IMR-90 (cell line): ENCODE data around the gene CFAP97. TPM values are rescaled to one million over a fixed set of nuclear protein-coding genes. Genes with fewer than 3 reads are reported as not detected.

Experiments used
- ATAC-seq: fragments of 200-7000 bp; cut with Tn5 transposase; 2 replicates; pipeline ENCODE4 v1.9.1; 2020; ENCODE audit warnings: low read depth, mild to moderate bottlenecking, moderate library complexity
- BruUV-seq: library from RNA; stranded (reverse); fragments of 400-500 nt; replicated peaks from 2 replicates; lab custom pipeline; 2021; lab: Mats Ljungman, UMichigan
- CTCF ChIA-PET: fragments of 300-600 bp; formaldehyde crosslinking; extraction: SDS; loops from one replicate; lab custom pipeline; 2021; ENCODE audit warnings: antibody characterized with exemption; lab: Yijun Ruan, JAX
- POLR2A ChIA-PET: fragments of 300-600 bp; sonication (Branson Sonifier 250); formaldehyde crosslinking; loops from one replicate; lab custom pipeline; 2022; ENCODE audit warnings: antibody characterized with exemption; ENCODE audit not compliant: unreplicated experiment; lab: Charles Lee
- DNase-seq: peaks from one replicate; pipeline ENCODE4 v3.0.0; 2013
- H2AFZ ChIP-seq: replicated peaks from 2 replicates; pipeline ENCODE3; 2013; ENCODE audit warnings: low read length, mild to moderate bottlenecking; ENCODE audit not compliant: poor library complexity
- H2AK5ac ChIP-seq: 2 replicates; pipeline ENCODE4 v1.6.1; 2013; ENCODE audit warnings: low read depth, low read length, inconsistent platforms
- H2AK9ac ChIP-seq: replicated peaks from 2 replicates; pipeline ENCODE3; 2013; ENCODE audit warnings: mild to moderate bottlenecking, low read depth, low read length, moderate library complexity; ENCODE audit not compliant: poor library complexity
- H2BK120ac ChIP-seq: 2 replicates; pipeline ENCODE4 v1.6.1; 2013; ENCODE audit warnings: low read depth, low read length, inconsistent platforms
- H2BK15ac ChIP-seq: 3 replicates; pipeline ENCODE4 v1.6.1; 2013; ENCODE audit warnings: low read depth, low read length, inconsistent platforms
- H2BK20ac ChIP-seq: 2 replicates; pipeline ENCODE4 v1.6.1; 2013; ENCODE audit warnings: low read depth, mild to moderate bottlenecking, inconsistent platforms, low read length, moderate library complexity
- H2BK5ac ChIP-seq: 2 replicates; pipeline ENCODE4 v1.6.1; 2013; ENCODE audit warnings: mild to moderate bottlenecking, low read depth, low read length, inconsistent platforms; ENCODE audit not compliant: poor library complexity, severe bottlenecking
- H3K14ac ChIP-seq: replicated peaks from 2 replicates; pipeline ENCODE4 v1.6.1; 2013; ENCODE audit warnings: low read depth, low read length, inconsistent platforms
- H3K18ac ChIP-seq: 2 replicates; pipeline ENCODE4 v1.6.1; 2013; ENCODE audit warnings: low read depth, low read length, control low read depth
- H3K23ac ChIP-seq: 2 replicates; pipeline ENCODE4 v1.6.1; 2013; ENCODE audit warnings: low read depth, low read length, inconsistent platforms
- H3K27ac ChIP-seq: 2 replicates; pipeline ENCODE4 v1.5.1; 2013; ENCODE audit warnings: mild to moderate bottlenecking, control low read depth, low read length; ENCODE audit not compliant: insufficient read depth
- H3K27me3 ChIP-seq: 2 replicates; pipeline ENCODE4 v1.6.1; 2013; ENCODE audit warnings: low read length; ENCODE audit not compliant: control insufficient read depth, insufficient read depth
- H3K36me3 ChIP-seq: 2 replicates; pipeline ENCODE4 v1.6.1; 2013; ENCODE audit warnings: low read length, mixed read lengths; ENCODE audit not compliant: control insufficient read depth, insufficient read depth
- H3K4ac ChIP-seq: 2 replicates; pipeline ENCODE4 v1.6.1; 2013; ENCODE audit warnings: low read depth, low read length, inconsistent platforms
- H3K4me1 ChIP-seq: 2 replicates; pipeline ENCODE4 v1.6.1; 2013; ENCODE audit warnings: low read length, mixed read lengths; ENCODE audit not compliant: control insufficient read depth, insufficient read depth
- H3K4me2 ChIP-seq: 2 replicates; pipeline ENCODE4 v1.6.1; 2013; ENCODE audit warnings: low read depth, mild to moderate bottlenecking, control low read depth, low read length, moderate library complexity
- H3K4me3 ChIP-seq: 2 replicates; pipeline ENCODE4 v1.5.1; 2013; ENCODE audit warnings: low read depth, mild to moderate bottlenecking, control low read depth, low read length, moderate library complexity; ENCODE audit not compliant: insufficient read depth
- H3K56ac ChIP-seq: 2 replicates; pipeline ENCODE4 v1.6.1; 2013; ENCODE audit warnings: low read length, inconsistent platforms; ENCODE audit not compliant: insufficient read depth; ENCODE audit errors: extremely low read depth
- H3K79me1 ChIP-seq, 2 experiments: 2 replicates each; pipeline ENCODE4 v1.6.1; 2013; ENCODE audit warnings: low read length in 2 of 2, inconsistent platforms in 1 of 2, low read depth in 1 of 2
- H3K9ac ChIP-seq: 2 replicates; pipeline ENCODE4 v1.6.1; 2013; ENCODE audit warnings: low read depth, low read length, control low read depth
- H3K9me1 ChIP-seq: 2 replicates; pipeline ENCODE4 v1.6.1; 2013; ENCODE audit warnings: low read length, inconsistent platforms; ENCODE audit not compliant: insufficient read depth
- H3K9me3 ChIP-seq: 2 replicates; pipeline ENCODE4 v1.6.1; 2013; ENCODE audit warnings: low read length; ENCODE audit not compliant: control insufficient read depth, insufficient read depth
- H4K20me1 ChIP-seq: 2 replicates; pipeline ENCODE4 v1.6.1; 2013; ENCODE audit warnings: low read length, inconsistent platforms; ENCODE audit not compliant: insufficient read depth
- H4K5ac ChIP-seq: 2 replicates; pipeline ENCODE4 v1.6.1; 2013; ENCODE audit warnings: mild to moderate bottlenecking, low read depth, low read length, control low read depth
- H4K8ac ChIP-seq, 2 experiments: 2 replicates each; pipeline ENCODE4 v1.6.1; 2013; ENCODE audit warnings: low read depth in 2 of 2, low read length in 2 of 2, control low read depth in 1 of 2, inconsistent platforms in 1 of 2
- H4K91ac ChIP-seq: 2 replicates; pipeline ENCODE4 v1.6.1; 2013; ENCODE audit warnings: low read depth, low read length, inconsistent platforms; ENCODE audit not compliant: insufficient read depth
- BHLHE40 ChIP-seq: fragments of 150-350 bp; IDR thresholded peaks from 2 replicates; pipeline ENCODE4 v1.6.1; 2016; ENCODE audit warnings: mild to moderate bottlenecking, low read depth, low read length
- CTCF ChIP-seq: conservative IDR thresholded peaks from 2 replicates; pipeline ENCODE4 v1.5.1; 2012; ENCODE audit warnings: mild to moderate bottlenecking, low read depth, low read length, improper control_type of control experiment
- MAFK ChIP-seq: IDR thresholded peaks from 2 replicates; pipeline ENCODE4 v1.6.1; 2012; ENCODE audit warnings: low read depth, low read length, improper control_type of control experiment
- POLR2A ChIP-seq: IDR thresholded peaks from 2 replicates; pipeline ENCODE4 v1.6.1; 2012; ENCODE audit warnings: mild to moderate bottlenecking, low read depth, low read length
- RCOR1 ChIP-seq: IDR thresholded peaks from 2 replicates; pipeline ENCODE4 v1.6.1; 2012; ENCODE audit warnings: mild to moderate bottlenecking, low read length, improper control_type of control experiment; ENCODE audit not compliant: insufficient replicate concordance
- RFX5 ChIP-seq: IDR thresholded peaks from 2 replicates; pipeline ENCODE4 v1.8.0; 2012; ENCODE audit warnings: low read depth, mild to moderate bottlenecking, low read length, moderate library complexity
- WGBS, 2 experiments: methylation state at CpG; one replicate each; pipeline versions ENCODE4 v1.1.5 to v1.1.7; 2013; ENCODE audit warnings: missing lambda C conversion rate in 2 of 2; ENCODE audit not compliant: insufficient read length in 1 of 2; ENCODE audit errors: extremely low coverage in 2 of 2; 5-methylcytosine and 5-hydroxymethylcytosine counted together
- dilution Hi-C: fragments of 300-500 bp; cut with HindIII; formaldehyde crosslinking; loops from one replicate; pipeline ENCODE4 v1.14.3; 2018; ENCODE audit warnings: low sequenced_read_pairs; ENCODE audit not compliant: unreplicated experiment
- in situ Hi-C: fragments of 300-500 bp; cut with MboI; formaldehyde crosslinking; loops from 3 replicates; pipeline ENCODE4 v1.14.3; 2019; ENCODE audit warnings: low sequenced_read_pairs, inconsistent platforms, mixed read lengths
- intact Hi-C: fragments of 100-400 bp; cut with micrococcal nuclease; formaldehyde crosslinking; loops from 2 replicates; pipeline ENCODE4 v1.10.0; 2022
- polyA plus RNA-seq, 3 experiments: library from polyadenylated mRNA; depleted of rRNA; stranded (reverse); fragments of >200 nt; gene quantifications; 2 replicates each; pipeline ENCODE4 v1.2.3, GENCODE V29; 2012; ENCODE audit warnings: low replicate concordance in 1 of 3
- total RNA-seq: library from RNA; depleted of rRNA; stranded (reverse); fragments of >200 nt; gene quantifications from 2 replicates; pipeline ENCODE4 v1.2.3, GENCODE V29; 2012

Gene CFAP97
- total and polyA plus RNA-seq, 2 of the 4 experiments (the other 2 are of a cell fraction): 14.5 to 16.0 TPM

- no peak overlapping the region for H4K5ac ChIP-seq
- H4K20me1 ChIP-seq: no peaks in the 10 kb centered on the region
- no peak overlapping the region for H3K9ac ChIP-seq
- no peaks in the 10 kb centered on the region; a peak in 1 of 4 replicates for H3K79me1 ChIP-seq
- no peak overlapping the region for H2BK20ac ChIP-seq
- intact Hi-C loops: no loop called here
- H3K36me3 ChIP-seq: peaks cover 7% of the 10 kb centered on the region
- no peak overlapping the region for H3K4me3 ChIP-seq
- H3K18ac ChIP-seq: no peak overlapping the region
- no TSS peak for BruUV-seq
- H3K14ac ChIP-seq: no peak overlapping the region
- no peaks in the 10 kb centered on the region for H3K27me3 ChIP-seq
- TF ChIP-seq BHLHE40: no peak
- no peak for TF ChIP-seq POLR2A
- TF ChIP-seq CTCF: no peak
- no peak for TF ChIP-seq RFX5
- no peak for TF ChIP-seq RCOR1
- TF ChIP-seq MAFK: no peak
- dilution Hi-C loops: no loop called here
- no peak overlapping the region for H2BK5ac ChIP-seq
- H2AK9ac ChIP-seq: no peak overlapping the region
- no peak overlapping the region for H2BK15ac ChIP-seq
- in situ Hi-C loops: no loop called here
- WGBS, 2 experiments: no CpG with 5 or more reads among the region's 1 CpG
- no peak overlapping the region for H4K91ac ChIP-seq
- H2BK120ac ChIP-seq: no peak overlapping the region
- ChIA-PET POLR2A (no interaction called here), CTCF (interaction anchor here (0.5 kb wide), 1 partner anchor 490 kb away, joined by 3 read pairs; no protein-coding TSS in a partner anchor)
- H3K56ac ChIP-seq: no peak overlapping the region
- H3K23ac ChIP-seq: no peak overlapping the region
- H2AK5ac ChIP-seq: no peak overlapping the region
- peaks cover 5% of the 10 kb centered on the region; the same call in 1 of the 2 replicates for H3K9me1 ChIP-seq
- no peak overlapping the region for H3K27ac ChIP-seq
- no peaks in the 10 kb centered on the region for H3K4me1 ChIP-seq
- no peak overlapping the region for H3K4me2 ChIP-seq
- no peaks in the 10 kb centered on the region for H3K9me3 ChIP-seq
- H4K8ac ChIP-seq: no peak overlapping the region
- ATAC-seq (no peak), DNase-seq (no peak)
- no peak overlapping the region for H3K4ac ChIP-seq
- H2AFZ ChIP-seq: no peak overlapping the region
Measured at GRCh38 chr4:185151296-185151695, 52.5 kb downstream of the CFAP97 start.
